Stimulated activated naive CD8-positive, alpha-beta T cell treated with anti-CD3 and anti-CD28 coated beads, Interleukin-15, Interleukin-2, amounts not matched to agents 100 U/mL and 50 U/mL, for 24 hours (primary cell): ENCODE data around the gene SUSD4.
A peak's percentile ranks its signal among the peaks of the same experiment; 100 is the strongest.

Experiments used
- ATAC-seq: fragments of 150-1000 bp; cut with Tn5 transposase; one replicate; pipeline ENCODE4 v1.10.0; 2021
- DNase-seq: peaks from one replicate; pipeline ENCODE4 v3.0.0; 2021

SUSD4 gene

DNA sequence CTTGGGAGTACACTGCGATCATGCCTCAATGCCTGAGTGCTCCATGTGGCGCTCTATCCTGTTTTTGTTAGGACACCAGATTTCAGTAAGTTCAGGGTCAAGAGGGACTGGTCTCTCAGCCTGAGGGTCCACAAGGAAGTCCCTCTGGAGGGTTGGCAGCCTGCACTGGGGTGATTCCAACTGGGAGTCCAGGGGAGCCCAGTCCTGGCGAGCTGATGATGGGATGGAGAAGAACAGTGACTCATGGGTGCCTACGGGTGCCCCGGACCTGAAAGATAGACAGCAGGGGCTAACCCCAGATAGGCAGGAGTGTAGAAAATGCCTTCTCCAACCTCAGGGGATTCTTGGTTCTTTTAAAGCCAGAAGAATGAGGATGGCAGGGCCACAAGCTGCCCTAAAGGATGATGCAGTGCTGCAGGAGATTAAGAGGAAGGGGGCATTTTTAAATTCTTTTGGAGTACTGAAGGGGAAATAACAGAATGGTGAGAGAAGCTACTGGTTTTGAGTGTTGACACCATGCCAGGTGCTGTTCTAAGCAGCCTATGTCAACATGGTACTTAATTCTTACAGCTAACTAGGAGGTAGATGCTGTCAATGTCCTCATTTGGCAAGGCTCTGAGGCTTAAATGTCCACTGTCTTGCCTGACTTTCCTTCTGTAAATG lies 152.5 kb downstream of the SUSD4 start:
- no peak for ATAC-seq
- no peak for DNase-seq

DNA sequence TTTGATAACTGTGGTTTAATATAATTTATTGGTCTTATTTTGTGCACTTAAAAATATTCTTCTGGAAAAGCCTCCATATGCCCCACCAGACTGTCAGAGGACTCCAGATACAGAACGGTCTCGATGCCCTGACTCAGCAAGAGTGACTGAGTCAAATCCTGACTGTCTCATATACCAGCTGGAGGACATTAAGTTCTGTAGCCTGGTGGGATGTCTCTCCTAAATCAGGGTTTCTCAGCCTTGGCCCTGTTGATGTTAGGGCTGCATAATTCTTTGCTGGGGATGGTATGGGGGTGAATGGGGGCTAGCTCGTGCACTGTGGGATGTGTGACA lies 153.2 kb downstream of the SUSD4 start:
- no peak for DNase-seq
- no peak for ATAC-seq

DNA sequence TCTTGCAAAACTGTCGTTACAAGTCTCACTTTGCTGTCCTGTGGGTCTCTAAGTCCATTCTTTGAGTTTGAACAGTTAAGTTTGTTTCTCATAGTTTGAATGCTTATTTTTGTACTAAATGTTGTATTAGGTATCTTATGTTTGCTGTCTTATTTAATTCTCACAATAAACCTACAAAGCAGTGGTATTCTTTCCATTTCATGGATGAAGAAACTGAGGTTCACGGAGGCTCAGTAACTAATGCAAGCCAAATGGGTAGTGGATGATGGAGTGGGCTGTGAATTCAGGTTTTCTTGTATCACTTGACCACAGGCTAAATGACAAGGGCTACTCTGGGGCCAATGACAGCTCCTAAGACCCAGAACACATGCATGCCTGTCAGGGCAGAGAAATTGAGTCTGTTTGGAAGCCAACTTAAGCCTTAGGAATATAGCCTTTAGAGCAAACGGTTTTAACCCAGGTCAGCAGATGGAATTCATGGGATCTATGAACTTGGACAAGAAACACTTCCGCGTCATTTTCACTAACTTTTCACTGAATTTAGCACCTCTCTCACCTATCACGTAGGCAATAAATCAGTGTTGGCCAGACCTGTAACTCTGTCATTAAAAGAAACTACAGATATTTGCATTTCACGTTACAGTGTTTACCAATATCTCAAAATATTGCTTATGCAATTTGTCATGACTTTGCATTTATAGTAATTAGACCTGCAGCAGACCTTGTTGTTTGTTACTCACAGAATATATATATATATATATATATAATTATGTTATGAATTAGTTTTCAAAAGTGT lies 153.8 kb downstream of the SUSD4 start:
- no peak for DNase-seq
- ATAC-seq = no peak

DNA sequence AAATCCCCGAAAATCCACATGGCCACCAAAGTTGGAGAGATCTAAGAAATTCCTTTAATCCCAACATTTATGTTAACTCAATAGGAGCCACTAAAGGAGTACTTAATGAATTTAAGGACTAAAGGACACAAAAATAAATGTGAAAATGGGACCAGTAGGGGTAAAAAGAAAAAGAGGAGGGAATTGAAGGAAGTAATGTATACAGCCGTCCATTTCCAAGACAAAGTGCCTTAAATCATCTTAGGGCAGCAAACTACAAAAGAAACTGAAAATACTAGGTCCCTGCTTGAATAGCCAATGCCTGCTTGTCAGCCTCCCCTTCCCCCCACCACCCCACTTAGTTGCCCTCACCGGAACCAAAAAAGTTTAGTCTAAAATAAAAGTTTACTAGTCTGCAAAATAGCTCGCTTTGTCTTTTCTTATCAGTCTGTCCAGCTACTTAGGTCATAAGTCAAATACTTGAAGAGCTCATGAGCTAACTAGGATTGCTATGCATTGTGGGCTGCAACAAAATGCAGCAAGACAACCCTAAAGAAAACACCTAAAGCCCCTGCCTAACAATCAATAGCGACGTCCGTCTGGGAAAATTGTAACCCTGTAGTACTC lies 154.6 kb downstream of the SUSD4 start:
- DNase-seq (no peak), ATAC-seq (no peak)

DNA sequence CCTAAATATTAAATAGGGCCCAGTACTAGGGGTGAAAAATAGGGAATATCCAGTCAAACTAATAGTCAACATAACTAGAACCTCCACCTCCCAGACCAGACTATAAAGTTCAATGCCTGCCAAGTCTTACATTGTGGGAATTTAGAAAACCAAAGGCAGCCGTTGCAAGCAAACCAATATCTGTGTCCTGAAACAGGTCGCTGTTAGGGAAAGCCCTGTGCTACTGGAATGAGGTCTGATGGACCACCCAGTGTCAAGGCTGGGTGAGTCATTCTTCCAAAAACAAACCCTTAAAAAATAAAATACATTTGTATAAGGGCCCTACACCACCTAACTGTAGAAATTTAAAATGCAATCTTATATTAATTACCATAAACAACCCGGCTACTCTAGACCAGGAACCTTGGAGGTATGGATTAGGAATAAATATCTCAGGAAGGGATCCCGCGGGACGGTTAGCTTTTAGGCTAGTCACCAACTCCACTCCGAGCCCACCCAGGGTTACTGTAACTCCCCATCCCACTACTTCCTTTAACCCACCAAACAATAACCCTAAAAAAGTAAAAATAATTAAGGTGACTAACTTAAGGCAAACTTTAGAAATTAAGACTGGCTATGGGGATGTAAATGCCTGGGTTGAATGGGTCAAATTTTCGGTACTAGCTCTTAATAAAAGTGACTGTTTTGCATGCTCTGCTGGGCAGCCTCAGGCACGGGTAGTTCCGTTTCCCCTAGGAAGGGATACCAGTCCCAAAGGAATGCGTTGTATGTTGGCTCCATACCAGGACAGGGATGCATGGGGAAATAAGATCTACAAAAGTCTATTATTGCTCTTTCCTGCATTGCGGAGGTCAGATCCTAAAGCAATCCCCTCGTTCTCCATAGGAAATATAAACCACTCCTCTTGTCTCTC lies 155.6 kb downstream of the SUSD4 start:
- ATAC-seq = no peak
- DNase-seq = no peak

DNA sequence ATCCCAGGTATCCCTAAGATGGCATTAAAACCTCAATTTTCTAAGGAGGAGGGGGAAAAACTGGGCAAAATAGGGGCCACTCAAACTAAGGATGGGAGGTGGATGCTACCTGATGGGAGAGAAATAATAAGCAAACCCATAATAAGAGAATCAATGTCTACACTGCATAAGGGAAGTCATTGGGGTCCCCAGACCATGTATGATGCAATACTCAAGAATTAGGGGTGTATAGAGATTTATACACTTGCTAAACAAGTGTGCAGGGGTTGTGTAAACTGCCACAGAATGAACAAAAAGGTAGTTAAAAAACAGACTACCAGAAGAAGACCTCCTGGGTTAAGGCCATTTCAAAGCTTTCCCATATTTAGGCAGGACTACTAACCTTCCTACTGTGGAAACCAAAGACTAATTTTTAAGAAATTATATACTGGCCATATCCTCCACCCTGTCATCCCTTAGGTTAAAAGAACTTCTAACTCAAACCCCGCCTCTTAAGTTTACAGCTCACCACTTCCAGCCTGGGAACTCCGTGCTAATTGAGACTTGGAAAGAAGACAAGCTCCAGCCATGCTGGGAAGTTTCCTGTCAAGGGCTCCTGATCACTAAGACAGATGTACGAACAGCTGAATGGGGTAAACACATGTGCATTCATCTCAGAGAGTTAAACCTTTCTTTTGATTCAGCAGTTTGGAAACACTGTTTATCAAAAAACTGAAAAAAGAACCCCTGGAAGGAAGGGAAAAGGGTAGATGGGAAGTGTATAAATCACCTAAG lies 156.5 kb downstream of the SUSD4 start:
- ATAC-seq = no peak
- no peak for DNase-seq

DNA sequence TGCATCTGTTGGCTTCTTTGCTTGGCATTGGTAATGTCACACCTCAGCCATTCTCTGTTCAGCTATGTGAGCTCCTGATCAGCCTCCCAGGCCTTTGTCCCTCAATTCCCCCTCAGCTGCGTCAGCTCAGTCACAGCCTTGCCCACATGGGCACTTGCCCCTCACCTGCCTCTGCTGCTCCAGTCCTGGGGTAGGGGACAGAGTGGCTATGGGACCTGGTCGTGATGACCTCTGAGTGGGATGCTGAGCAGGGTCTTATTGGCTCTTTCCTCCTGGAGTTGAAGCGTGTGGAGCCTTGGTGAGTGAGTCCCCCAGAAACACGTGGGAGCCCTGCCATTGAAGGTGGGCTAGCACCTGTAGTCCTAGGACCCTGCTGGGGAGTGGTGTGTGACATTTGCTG lies 159.6 kb downstream of the SUSD4 start:
- DNase-seq (no peak), ATAC-seq (no peak)

DNA sequence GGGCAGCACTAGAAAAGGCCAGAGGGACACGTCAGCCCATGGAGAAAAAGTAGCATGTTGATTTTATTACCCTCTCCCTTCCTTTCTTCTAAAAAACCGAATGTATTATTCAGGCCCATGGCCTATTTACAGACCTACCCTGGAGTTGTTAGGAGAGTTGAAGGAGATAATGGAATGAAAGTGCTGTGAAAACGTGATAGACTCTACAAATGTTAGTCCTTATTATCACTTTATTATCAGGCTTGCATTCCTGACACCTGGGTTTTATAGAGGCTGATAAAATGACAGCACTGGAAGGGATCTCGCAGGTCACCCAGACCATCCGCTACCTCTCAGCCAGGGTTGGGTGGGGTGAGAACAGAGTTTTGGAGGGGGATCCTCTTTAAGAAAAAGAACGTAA lies 160.3 kb downstream of the SUSD4 start:
- ATAC-seq (no peak), DNase-seq (no peak)

DNA sequence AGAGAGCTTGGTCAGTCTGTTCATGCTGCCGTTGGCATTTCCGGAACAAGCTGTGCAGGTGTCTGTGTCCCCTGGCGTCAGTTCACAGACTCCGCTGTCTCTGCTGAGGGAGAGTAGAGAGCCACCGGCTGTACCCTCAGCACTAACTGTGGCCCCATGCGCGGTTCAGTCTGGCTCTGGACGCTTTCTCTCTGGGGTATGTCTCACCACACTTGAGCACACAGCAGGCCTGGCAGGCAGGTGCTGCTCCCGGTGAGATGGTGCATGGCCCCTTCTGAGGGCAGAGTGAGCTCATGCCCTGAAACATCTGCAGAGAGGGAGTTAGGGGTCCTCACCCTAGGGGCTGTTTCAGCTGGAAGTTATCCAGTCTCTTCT lies 161.0 kb downstream of the SUSD4 start:
- ATAC-seq = no peak
- no peak for DNase-seq

DNA sequence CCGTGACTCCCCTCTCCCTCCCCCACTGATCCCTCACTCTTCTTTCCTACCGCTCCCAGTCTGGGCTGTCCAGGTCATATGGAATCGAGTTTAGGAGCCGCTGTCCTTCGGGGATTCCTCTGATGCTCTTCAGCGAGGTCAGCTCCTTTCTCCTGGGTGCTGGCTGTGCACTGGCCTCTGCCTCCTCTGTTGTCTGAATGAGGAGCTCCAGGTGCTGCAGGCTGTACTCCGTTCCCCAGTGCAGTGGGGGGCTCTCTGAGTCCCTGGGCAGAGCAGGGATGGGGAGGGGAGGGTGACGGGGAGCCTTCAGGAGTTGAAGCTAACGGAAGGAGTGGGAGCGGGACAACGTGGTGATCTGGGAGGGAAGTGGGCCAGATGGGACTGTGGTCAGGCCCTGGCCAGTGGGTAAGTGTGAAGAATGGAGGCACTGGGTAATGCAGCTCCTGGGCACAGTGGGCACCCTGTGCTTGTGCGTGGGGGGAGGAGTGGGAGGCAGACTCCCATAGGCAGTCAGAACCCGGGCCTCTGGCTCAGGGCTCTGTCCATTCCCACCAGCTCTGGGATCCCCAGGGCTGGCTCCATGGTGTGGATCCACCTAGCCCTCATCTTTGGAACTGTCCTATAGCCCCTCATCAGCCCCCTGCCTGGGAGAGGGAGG lies 161.5 kb downstream of the SUSD4 start:
- ATAC-seq = peak; percentile 16

DNA sequence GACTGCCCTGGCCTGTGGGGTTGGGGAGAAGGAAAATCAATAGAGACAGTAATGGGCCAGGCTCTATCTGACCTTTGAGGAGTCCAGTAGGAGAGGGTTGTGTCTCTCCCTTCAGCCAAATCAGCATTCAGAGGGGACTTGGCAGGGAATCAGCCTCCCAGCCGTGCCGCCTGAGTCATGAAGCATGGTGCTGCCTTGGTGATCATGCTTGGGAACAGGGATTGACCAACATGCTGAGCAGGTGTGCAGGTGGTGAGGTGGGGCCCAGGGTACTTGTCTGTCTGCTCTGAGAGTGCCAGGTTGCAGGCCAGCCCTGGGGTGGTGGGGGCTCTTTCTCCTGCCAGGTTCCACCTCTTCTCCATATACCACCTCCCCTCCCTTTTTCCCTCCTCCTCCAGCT lies 162.0 kb downstream of the SUSD4 start:
- no peak for DNase-seq

More for the DNA sequence above, 161.5 kb downstream of the SUSD4 start:
- DNase-seq = no peak

DNA sequence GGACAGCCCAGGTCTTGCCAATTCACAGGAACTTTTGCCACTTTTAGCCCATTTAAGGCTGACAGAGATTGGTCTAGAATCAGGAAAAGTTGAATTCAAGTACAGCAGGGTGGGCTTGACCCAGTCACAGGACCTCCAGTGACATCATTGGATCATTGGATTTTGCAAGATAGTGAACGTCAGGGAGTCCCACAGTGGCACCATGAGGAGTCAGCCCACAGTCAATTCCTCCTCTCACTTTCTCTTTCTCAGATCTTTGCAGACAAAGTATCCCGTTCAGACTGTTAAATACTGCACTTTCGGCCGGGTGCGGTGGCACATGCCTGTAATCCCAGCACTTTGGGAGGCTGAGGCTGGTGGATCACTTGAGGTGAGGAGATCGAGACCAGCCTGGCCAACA lies 163.1 kb downstream of the SUSD4 start:
- no peak for ATAC-seq
- DNase-seq = no peak

More for the DNA sequence above, 162.0 kb downstream of the SUSD4 start:
- ATAC-seq = no peak

DNA sequence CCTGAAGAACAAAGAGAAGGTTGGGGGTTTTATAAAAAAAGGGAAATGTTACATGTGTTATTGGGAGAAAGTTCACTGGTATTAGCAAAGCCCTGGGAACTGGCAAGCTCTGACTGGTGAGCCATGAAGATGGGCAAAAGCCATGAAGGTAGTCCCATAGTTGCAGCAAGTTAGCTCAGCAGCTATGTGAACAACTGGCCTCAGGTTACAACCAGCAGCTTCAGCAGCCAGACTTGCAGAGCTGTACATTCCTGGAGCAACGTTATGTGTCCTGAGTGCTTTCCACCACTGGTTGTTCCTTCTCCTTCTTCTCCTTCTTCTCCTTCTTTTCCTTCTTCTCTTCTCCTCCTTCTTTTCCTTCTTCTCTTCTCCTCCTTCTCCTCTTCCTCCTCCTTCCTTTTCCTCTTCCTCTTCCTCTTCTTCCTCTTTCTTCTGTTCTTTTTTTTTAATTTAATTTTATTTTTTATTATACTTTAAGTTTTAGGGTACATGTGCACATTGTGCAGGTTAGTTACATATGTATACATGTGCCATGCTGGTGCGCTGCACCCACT lies 164.8 kb downstream of the SUSD4 start:
- ATAC-seq = no peak

DNA sequence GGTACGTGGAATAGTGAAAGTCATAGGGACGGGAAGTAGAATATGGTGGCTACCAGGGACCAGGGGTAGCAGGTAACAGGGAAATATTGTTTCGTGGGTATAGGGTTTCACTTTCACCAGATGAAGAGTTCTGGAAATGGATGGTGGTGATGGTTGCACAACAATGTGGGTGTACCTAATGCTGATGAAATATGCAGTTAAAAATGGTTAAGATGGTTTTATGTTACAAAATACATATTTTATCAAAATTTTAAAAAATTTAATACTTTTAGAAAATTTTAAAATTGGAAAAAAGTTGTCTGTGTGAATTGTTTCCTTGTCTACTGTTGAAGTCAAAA lies 165.4 kb downstream of the SUSD4 start:
- ATAC-seq (peak; percentile 32), DNase-seq (no peak)

More for the DNA sequence above, 164.8 kb downstream of the SUSD4 start:
- DNase-seq = no peak

DNA sequence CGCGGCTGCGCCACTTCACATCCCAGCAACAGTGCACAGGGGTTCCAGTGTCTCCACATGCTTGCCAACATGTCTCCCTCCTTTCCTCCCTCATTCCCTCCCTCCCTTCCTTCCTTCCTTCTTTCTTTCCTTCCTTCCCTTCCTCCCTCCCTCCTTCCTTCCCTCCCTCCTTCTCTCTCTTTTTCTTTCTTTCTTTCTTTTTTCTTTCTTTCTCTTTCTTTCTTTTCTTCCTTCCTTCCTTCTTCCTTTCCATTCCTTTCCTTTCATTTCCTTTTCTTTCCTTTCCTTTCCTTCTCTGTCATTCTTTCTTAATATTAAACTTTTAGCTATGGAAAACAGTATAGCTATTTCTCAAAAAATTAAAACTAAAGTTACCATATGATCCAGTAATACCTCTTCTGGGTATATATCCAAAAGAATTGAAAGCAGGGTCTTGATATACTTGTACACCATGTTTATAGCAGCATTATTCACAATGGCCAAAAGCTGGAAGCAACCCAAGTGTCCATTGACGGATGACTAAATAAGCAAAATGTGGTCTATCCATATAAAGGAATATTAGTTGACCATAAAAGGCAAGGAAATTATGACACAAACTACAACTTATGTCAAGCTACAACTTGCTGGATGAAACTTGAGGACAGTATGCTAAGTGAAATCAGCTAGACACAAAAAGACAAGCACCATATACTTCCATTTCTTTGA lies 165.9 kb downstream of the SUSD4 start:
- ATAC-seq (no peak), DNase-seq (no peak)

DNA sequence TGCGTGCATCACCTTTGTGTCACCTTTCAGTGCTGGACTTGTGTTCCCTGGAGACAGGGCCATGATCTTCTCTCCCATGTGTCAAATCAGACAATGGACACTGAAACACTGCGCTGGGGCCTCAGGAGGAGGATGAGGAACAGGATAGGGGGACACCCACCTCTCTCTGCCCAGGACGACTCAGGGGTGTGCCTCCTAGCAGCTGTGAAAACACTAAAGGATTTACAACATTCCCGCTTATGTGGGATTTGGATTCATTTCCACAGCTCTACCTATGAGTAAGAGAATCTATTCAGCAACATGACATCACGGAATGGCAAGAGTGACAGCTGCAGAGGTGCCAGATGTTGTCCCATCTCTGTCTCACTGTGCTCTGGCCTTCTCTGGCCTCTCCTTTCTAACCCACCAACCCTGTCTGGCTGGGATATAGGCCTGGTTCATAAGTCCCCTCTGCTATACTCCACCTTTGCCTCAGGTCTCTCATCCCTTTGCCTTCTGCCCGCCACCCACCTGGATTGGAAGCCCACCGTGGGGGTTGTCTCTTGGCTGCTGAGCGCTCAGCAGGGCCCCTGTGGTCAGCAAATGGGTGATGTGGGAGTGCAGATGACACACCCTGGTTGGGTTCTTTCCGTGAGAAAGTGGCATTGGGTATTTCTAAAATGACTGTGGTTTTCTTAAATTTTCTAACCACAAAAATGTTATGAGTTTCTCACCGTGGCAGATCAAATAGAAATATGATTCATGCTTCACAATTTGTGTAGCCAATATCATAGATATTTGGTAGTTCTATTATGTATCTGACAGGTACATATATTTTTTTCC lies 173.9 kb downstream of the SUSD4 start:
- DNase-seq (peak; percentile 74), ATAC-seq (peak; percentile 87)

DNA sequence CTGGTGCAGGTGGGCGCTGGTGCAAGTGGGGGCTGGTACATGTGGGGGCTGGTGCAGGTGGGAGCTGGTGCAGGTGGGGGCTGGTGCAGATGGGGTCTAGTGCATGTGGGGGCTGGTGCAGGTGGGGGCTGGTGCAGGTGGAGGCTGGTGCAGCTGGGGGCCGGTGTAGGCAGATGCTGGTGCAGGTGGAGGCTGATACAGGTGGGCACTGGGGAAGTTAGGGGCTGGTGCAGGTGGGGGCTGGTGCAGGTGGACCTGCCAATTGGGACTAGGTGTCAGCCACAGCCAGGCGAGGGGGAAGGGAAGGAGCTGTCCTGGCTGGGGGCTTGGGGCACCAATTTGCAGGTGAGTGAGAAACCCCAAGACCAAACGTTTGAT lies 174.5 kb downstream of the SUSD4 start:
- no peak for ATAC-seq

DNA sequence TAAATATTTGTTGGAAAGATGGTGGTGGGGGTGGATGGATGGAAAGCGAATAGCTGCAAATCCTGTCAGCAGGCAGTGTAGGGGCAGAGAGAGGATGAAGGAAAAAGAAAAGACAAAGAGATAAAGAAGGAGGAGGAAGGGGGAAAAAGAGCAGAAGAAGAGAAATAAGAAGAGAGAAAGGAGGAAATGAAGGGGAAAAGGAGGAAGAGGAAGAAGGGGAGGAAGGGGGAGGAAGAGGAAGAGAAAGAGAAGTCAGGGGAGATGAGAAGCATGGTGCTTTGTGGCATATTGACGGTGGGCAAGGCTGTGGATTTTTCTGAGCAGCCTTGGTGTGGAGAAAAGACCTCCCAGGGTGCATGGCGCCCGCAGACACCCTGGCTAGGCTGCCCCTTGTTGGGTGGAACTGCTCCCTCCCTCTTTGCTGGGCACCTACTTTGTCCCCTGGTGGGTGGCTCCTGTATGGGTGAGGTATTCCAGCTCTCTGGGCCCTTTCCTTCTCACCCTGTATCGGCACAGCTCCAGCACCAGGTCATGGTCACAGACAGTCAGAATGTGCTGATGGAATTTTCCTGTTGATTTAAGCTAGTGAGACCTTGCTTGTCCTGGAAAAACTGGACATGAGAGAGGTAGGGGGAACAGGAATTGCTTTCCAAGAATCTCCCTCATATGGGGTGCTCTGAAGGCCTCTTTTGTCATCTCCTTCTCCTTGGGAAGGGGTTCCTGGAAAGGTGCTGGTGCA lies 175.2 kb downstream of the SUSD4 start:
- ATAC-seq = no peak
- no peak for DNase-seq

More for the DNA sequence above, 174.5 kb downstream of the SUSD4 start:
- no peak for DNase-seq

DNA sequence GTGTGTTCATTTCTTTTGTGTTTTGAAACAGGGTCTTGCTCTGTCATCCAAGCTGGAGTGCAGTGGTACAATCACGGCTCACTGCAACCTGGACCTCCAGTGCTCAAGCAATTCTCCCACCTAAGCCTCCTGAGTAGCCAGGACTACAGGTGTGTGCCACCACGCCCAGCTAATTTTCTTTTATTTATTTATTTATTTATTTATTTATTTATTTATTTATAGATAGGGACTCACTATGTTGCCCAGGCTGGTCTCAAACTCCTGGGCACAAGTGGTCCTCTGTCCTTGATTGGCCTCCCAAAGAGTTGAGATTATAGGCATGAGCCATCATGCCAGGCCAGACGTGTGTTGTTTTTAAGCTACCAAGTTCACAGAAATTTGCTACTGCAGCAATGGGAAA lies 177.2 kb downstream of the SUSD4 start:
- no peak for ATAC-seq

More for the DNA sequence above, 177.2 kb downstream of the SUSD4 start:
- DNase-seq = no peak
